Neural progenitor cell (in vitro differentiated cells): ENCODE measurements around the gene PDGFD.

Source experiments
- EZH2 ChIP-seq: fragments of 200-600 bp; sonication (generic); IDR thresholded peaks from 2 replicates; pipeline ENCODE4 v1.6.1; 2017; ENCODE audit warnings: antibody characterized with exemption, mild to moderate bottlenecking, moderate library complexity
- TF ChIP-seq, protein P1 (sequence below): fragments of 200-600 bp; sonication (generic); IDR thresholded peaks from 2 replicates; pipeline ENCODE4 v1.5.1; 2017; ENCODE audit warnings: antibody characterized with exemption, mild to moderate bottlenecking

DNA sequence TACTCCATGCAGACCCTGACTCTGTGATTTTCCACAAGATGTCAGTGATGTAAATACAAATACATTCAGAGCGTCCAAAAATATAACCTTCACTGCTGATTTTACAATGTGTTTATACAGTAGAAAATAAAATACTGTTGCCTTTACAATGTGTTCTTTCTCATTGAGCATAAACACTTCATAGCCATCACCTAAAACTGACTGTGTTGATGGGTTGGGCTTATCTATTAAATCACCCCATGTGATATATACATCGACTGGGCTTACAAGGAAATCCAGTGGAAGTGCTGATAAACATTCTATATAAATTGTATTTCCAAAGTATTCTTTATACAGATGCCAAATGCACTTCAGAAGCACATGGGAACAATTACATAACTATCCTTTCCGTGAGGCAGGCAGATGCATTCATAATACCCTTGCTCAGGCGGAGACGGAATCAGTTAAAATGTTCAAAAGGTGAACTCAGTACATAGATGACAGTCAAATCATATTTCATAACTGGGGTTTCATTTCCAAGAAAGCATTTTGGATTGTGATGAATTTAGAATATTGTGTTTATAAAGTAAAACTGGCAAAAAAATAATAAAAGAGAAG, 99.8 kb downstream of the PDGFD start:
- TF ChIP-seq EZH2, result no peak
- TF ChIP-seq, protein P1, sequence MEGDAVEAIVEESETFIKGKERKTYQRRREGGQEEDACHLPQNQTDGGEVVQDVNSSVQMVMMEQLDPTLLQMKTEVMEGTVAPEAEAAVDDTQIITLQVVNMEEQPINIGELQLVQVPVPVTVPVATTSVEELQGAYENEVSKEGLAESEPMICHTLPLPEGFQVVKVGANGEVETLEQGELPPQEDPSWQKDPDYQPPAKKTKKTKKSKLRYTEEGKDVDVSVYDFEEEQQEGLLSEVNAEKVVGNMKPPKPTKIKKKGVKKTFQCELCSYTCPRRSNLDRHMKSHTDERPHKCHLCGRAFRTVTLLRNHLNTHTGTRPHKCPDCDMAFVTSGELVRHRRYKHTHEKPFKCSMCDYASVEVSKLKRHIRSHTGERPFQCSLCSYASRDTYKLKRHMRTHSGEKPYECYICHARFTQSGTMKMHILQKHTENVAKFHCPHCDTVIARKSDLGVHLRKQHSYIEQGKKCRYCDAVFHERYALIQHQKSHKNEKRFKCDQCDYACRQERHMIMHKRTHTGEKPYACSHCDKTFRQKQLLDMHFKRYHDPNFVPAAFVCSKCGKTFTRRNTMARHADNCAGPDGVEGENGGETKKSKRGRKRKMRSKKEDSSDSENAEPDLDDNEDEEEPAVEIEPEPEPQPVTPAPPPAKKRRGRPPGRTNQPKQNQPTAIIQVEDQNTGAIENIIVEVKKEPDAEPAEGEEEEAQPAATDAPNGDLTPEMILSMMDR, result no peak
